ENCODE data around the gene MYOM1. TPM values are rescaled to one million over a fixed set of nuclear protein-coding genes. Genes with fewer than 3 reads are reported as not detected.

The MYOM1 gene
- total RNA-seq, 1 donor from 2014 or later: 2.5 TPM

- intact Hi-C loops (cut with DNase I): no loop called here
- H3K27ac ChIP-seq: no peak overlapping the region
- no peak for TF ChIP-seq CTCF (IDR thresholded peaks at IDR 0.05)
- no peak overlapping the region for H3K4me3 ChIP-seq
- H3K4me1 ChIP-seq: peaks cover 7% of the 10 kb centered on the region
- H3K27me3 ChIP-seq: no peaks in the 10 kb centered on the region
- H3K36me3 ChIP-seq: no peaks in the 10 kb centered on the region
- ATAC-seq (no peak), DNase-seq (no peak)
- no peaks in the 10 kb centered on the region for H3K9me3 ChIP-seq
Measured at GRCh38 chr18:3104190-3105054, 115.3 kb downstream of the MYOM1 start.

- H3K4me3 ChIP-seq: no peak overlapping the region
- H3K9me3 ChIP-seq: no peaks in the 10 kb centered on the region
- intact Hi-C loops (cut with DNase I): no loop called here
- TF ChIP-seq CTCF (IDR thresholded peaks at IDR 0.05): no peak
- H3K36me3 ChIP-seq: no peaks in the 10 kb centered on the region
- no peaks in the 10 kb centered on the region for H3K27me3 ChIP-seq
- ATAC-seq (no peak), DNase-seq (no peak)
- H3K4me1 ChIP-seq: peaks cover 7% of the 10 kb centered on the region
- no peak overlapping the region for H3K27ac ChIP-seq
Measured at GRCh38 chr18:3103576-3103975, 116.2 kb downstream of the MYOM1 start.

- Histone ChIP-seq H3K27me3 (no peaks in the 10 kb centered on the region), H3K9me3 (no peaks in the 10 kb centered on the region), H3K36me3 (no peaks in the 10 kb centered on the region), H3K4me3 (no peak overlapping the region), H3K27ac (no peak overlapping the region), H3K4me1 (peaks cover 7% of the 10 kb centered on the region)
- DNase-seq: no peak
- no peak for TF ChIP-seq CTCF (IDR thresholded peaks at IDR 0.05)
- intact Hi-C loops (cut with DNase I): no loop called here
- ATAC-seq: no peak
Measured at GRCh38 chr18:3102983-3103382, 116.8 kb downstream of the MYOM1 start.

GRCh38 chr18:3100498-3101132 is 119.2 kb downstream of the MYOM1 start:
- H3K4me3 ChIP-seq: no peak overlapping the region

GRCh38 chr18:3099327-3099726 is 120.4 kb downstream of the MYOM1 start:
- Histone ChIP-seq H3K36me3 (no peaks in the 10 kb centered on the region), H3K27ac (no peak overlapping the region), H3K4me1 (peaks cover 5% of the 10 kb centered on the region), H3K9me3 (no peaks in the 10 kb centered on the region), H3K4me3 (no peak overlapping the region), H3K27me3 (no peaks in the 10 kb centered on the region)
- no peak for TF ChIP-seq CTCF (IDR thresholded peaks at IDR 0.05)
- DNase-seq: no peak
- intact Hi-C loops (cut with DNase I): no loop called here
- ATAC-seq: no peak

More at GRCh38 chr18:3100498-3101132, 119.2 kb downstream of the MYOM1 start:
- no peak overlapping the region for H3K27ac ChIP-seq
- H3K36me3 ChIP-seq: no peaks in the 10 kb centered on the region
- TF ChIP-seq CTCF (IDR thresholded peaks at IDR 0.05): no peak
- DNase-seq (no peak), ATAC-seq (no peak)
- peaks cover 7% of the 10 kb centered on the region for H3K4me1 ChIP-seq
- H3K27me3 ChIP-seq: no peaks in the 10 kb centered on the region
- no peaks in the 10 kb centered on the region for H3K9me3 ChIP-seq
- intact Hi-C loops (cut with DNase I): no loop called here

Data from upper lobe of right lung (tissue), 1 donor.